OCI-LY1 (cell line): ENCODE results near the gene B9D2.

ENCODE experiments used
- CTCF ChIP-seq: fragments of 200-600 bp; sonication (generic), shearing (Covaris generic); IDR thresholded peaks from 2 replicates; pipeline ENCODE4 v1.5.1; 2017; ENCODE audit warnings: mild to moderate bottlenecking, antibody characterized with exemption, low read length, moderate library complexity, mixed read lengths
- EZH2 ChIP-seq: fragments of 200-600 bp; sonication (generic), shearing (Covaris generic); IDR thresholded peaks from 2 replicates; pipeline ENCODE4 v1.8.0; 2017; ENCODE audit warnings: borderline replicate concordance, mixed run types, mild to moderate bottlenecking, antibody characterized with exemption, low read length, moderate library complexity, mixed read lengths

DNA sequence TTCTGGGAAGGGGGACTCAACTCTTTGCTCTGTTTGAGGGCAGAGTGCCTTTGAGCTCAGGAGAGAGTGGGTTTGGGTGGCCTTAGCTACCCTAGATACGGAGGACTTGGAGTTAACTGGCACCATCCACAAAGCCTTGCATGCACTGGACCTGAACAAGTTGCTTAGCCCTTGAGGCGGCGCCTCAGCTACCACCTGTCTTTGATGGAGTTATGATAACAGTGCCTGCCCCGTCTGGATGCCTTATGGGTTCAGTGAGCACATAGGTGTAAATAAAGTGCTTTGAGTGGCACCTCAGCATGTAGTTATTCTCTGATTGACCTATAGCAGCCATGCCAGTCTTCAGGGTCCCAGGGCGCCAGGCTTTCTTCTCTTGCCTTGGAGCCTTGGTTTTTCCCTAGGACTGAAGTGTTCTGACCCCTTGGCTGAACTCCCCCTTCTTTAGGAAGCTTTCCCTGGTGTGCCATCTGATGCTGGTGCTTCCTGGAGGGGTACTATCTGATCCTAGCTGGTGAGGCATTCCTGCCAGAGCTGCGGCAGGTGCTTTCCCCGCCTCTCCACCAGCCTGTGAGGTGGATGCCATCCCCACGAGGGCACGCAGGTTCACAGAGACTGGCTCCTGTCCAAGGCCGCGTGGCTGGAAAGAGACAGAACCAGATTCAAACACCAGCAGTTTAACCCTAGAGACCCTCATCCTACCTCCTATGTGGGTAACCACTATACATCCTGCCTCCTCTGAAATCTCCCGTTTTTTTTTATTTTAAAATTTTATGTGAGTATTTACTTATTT, 39.4 kb upstream of the B9D2 start:
- TF ChIP-seq CTCF (no peak), EZH2 (no peak)
